Choroid plexus epithelial cell (primary cell): ENCODE results near the gene MRC2.

Experiments used
- DNase-seq: peaks from one replicate; pipeline ENCODE4 v3.0.0-alpha.2; 2010; ENCODE audit warnings: low read depth
- H3K4me3 ChIP-seq: 2 replicates; pipeline ENCODE4 v1.5.1; 2011; ENCODE audit warnings: low read depth, mild to moderate bottlenecking, control low read depth, low read length, moderate library complexity
- CTCF ChIP-seq: conservative IDR thresholded peaks from 2 replicates; pipeline ENCODE4 v1.5.1; 2011; ENCODE audit warnings: low read depth, mild to moderate bottlenecking, control low read depth, inconsistent platforms, low read length, moderate library complexity

MRC2 gene

DNA sequence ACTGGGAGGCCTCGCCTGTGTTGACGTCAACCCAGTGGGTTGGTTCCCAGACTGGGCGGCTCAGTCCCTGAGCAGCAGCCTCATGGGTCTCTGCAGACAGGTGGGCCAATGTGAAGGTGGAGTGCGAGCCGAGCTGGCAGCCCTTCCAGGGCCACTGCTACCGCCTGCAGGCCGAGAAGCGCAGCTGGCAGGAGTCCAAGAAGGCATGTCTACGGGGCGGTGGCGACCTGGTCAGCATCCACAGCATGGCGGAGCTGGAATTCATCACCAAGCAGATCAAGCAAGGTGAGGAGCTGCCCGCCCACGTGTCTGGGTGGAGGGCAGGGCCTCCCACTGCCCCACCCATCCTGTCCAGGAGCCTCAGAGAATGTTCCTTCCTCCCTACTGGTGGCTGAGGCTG, 44.1 kb downstream of the MRC2 start:
- no peak overlapping the region for H3K4me3 ChIP-seq
- no peak for TF ChIP-seq CTCF
- DNase-seq: no peak

- H3K4me3 ChIP-seq: no peak overlapping the region
- no peak for TF ChIP-seq CTCF
- DNase-seq: no peak
Measured at GRCh38 chr17:62672957-62673356, 45.5 kb downstream of the MRC2 start.

- no peak for DNase-seq
- no peak for TF ChIP-seq CTCF
- no peak overlapping the region for H3K4me3 ChIP-seq
Measured at GRCh38 chr17:62673614-62674362, 46.3 kb downstream of the MRC2 start.

GRCh38 chr17:62674363-62674739, 46.9 kb downstream of the MRC2 start:
- no peak for DNase-seq
- H3K4me3 ChIP-seq: no peak overlapping the region
- TF ChIP-seq CTCF: no peak

- no peak for TF ChIP-seq CTCF
- no peak for DNase-seq
- no peak overlapping the region for H3K4me3 ChIP-seq
Measured at GRCh38 chr17:62674841-62675240, 47.4 kb downstream of the MRC2 start.

DNA sequence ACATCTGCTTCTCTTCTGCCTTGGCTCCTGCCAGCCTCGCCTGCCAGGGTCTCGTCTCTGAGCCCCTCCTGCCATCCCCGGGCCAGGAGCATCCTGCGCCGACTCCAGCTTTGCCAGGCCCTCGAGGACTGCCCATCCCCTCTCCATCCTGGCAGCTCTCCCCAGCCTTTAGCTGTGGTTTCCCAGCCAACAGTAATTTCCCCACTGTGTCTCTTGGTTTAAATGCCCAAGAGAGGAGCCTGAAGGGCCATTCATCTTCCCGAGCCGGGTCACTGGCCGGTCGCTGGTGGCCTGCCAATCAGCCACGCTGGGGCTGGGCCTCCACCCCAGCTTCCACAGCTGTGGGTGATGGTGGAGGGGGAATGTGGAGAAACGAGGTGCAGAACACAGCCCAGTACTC, 47.8 kb downstream of the MRC2 start:
- H3K4me3 ChIP-seq: no peak overlapping the region
- no peak for DNase-seq
- no peak for TF ChIP-seq CTCF

DNA sequence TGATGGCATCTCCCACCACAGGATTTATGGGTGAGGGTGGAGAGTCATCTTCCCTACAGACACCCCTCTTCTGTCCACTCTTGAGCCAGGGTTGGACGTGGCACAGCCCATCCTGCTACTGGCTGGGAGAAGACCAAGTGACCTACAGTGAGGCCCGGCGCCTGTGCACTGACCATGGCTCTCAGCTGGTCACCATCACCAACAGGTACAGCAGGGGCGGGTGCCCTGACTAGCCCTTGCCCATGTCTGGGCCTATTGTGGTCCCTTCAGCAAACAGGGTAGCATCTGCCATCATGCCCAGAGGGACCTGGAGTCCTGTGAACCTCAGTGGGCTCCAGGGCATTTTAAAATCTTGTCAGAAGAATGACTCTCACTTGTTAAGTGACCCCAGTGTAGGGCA, 48.2 kb downstream of the MRC2 start:
- no peak for TF ChIP-seq CTCF

More for the DNA sequence above, 48.2 kb downstream of the MRC2 start:
- DNase-seq: no peak
- H3K4me3 ChIP-seq: no peak overlapping the region
